WTC11 (cell line): Measurements from ENCODE around the gene INPP5F.

Experiments used
- ATF2 ChIP-seq: sonication (generic); formaldehyde crosslinking; IDR thresholded peaks from 2 replicates; pipeline ENCODE4 v1.8.1; 2022; ENCODE audit warnings: low read depth, missing genetic modification reagents, borderline replicate concordance
- ATF3 ChIP-seq: sonication (generic); formaldehyde crosslinking; conservative IDR thresholded peaks from 2 replicates; pipeline ENCODE4 v1.8.1; 2022; ENCODE audit warnings: mild to moderate bottlenecking, missing genetic modification reagents
- CTCF ChIP-seq: fragments of 200-600 bp; IDR thresholded peaks from 2 replicates; pipeline ENCODE4 v1.8.0; 2022; ENCODE audit warnings: antibody characterized with exemption
- MAX ChIP-seq: sonication (generic); formaldehyde crosslinking; IDR thresholded peaks from 2 replicates; pipeline ENCODE4 v1.8.0; 2022; ENCODE audit warnings: mild to moderate bottlenecking, missing genetic modification reagents
- OVOL2 ChIP-seq: fragments of 250-450 bp; sonication (Bioruptor Pico); IDR thresholded peaks from 2 replicates; pipeline ENCODE4 v1.9.0; 2021; ENCODE audit warnings: mild to moderate bottlenecking, borderline replicate concordance
- USF2 ChIP-seq: sonication (generic); formaldehyde crosslinking; IDR thresholded peaks from 2 replicates; pipeline ENCODE4 v1.8.1; 2023; ENCODE audit warnings: mild to moderate bottlenecking, missing genetic modification reagents, moderate library complexity
- ZNF425 ChIP-seq: fragments of 250-450 bp; sonication (Bioruptor Pico); conservative IDR thresholded peaks from 2 replicates; pipeline ENCODE4 v1.9.0; 2021; ENCODE audit warnings: mild to moderate bottlenecking

GRCh38 chr10:119853574-119853973 is 127.7 kb downstream of the INPP5F start:
- no peak for TF ChIP-seq USF2 (CRISPR knock-in tag)
- no peak for TF ChIP-seq CTCF
- no peak for TF ChIP-seq OVOL2
- no peak for TF ChIP-seq MAX
- no peak for TF ChIP-seq ATF2 (CRISPR knock-in tag)
- TF ChIP-seq ATF3 (CRISPR knock-in tag) = no peak
- TF ChIP-seq ZNF425 (CRISPR knock-in tag) = no peak
